C4-2B (cell line): ENCODE data around the gene GATA2.

Experiments
- H3K27ac ChIP-seq: fragments of 450-650 bp; 2 replicates; pipeline ENCODE4 v1.5.1; 2017
- CTCF ChIP-seq: fragments of 450-650 bp; conservative IDR thresholded peaks from 2 replicates; pipeline ENCODE4 v1.5.1; 2017; ENCODE audit warnings: mild to moderate bottlenecking
- ZFX ChIP-seq: fragments of 450-650 bp; IDR thresholded peaks from 2 replicates; pipeline ENCODE4 v1.6.1; 2017

Gene GATA2

GRCh38 chr3:128492671-128493569 lies at the start of gene GATA2:
Gene GATA2 (minus strand): TSS chr3:128493201. CDS start chr3:128487031, 6,170 bp downstream.
- peak within 1 kb of the TSS; percentile 99 for H3K27ac ChIP-seq
- peak; percentile 71 for TF ChIP-seq ZFX
- TF ChIP-seq CTCF = peak; percentile 54

GRCh38 chr3:128541246-128541645 lies 48.2 kb upstream of the GATA2 start:
- TF ChIP-seq CTCF (no peak), ZFX (no peak)
- H3K27ac ChIP-seq = no peak overlapping the region

GRCh38 chr3:128539376-128539775 lies 46.4 kb upstream of the GATA2 start:
- H3K27ac ChIP-seq = no peak overlapping the region

GRCh38 chr3:128537091-128537703 lies 44.2 kb upstream of the GATA2 start:
- H3K27ac ChIP-seq = no peak overlapping the region
- no peak for TF ChIP-seq ZFX

More at GRCh38 chr3:128539376-128539775, 46.4 kb upstream of the GATA2 start:
- no peak for TF ChIP-seq CTCF
- no peak for TF ChIP-seq ZFX

- H3K27ac ChIP-seq = no peak overlapping the region
- no peak for TF ChIP-seq CTCF
- TF ChIP-seq ZFX = no peak
Measured at GRCh38 chr3:128532012-128532983, 39.3 kb upstream of the GATA2 start.

GRCh38 chr3:128524374-128525299 lies 31.6 kb upstream of the GATA2 start:
- TF ChIP-seq CTCF (no peak), ZFX (no peak)

More at GRCh38 chr3:128524374-128525299, 31.6 kb upstream of the GATA2 start:
- no peak overlapping the region for H3K27ac ChIP-seq
